ENCODE measurements around the gene SPPL2B.
A peak's percentile ranks its signal among the peaks of the same experiment; 100 is the strongest.
"Not testable (repeated sequence)": the region's sequence is repeated elsewhere in the genome, so short reads cannot be mapped to it uniquely, and the experiment has no call there.

The SPPL2B gene

GRCh38 chr19:2382530-2383222, 54.2 kb downstream of the SPPL2B start:
- no peak for DNase-seq

GRCh38 chr19:2385053-2385721, 56.7 kb downstream of the SPPL2B start:
- DNase-seq: no peak

GRCh38 chr19:2387367-2388288, 59.1 kb downstream of the SPPL2B start:
- no peak for DNase-seq

- DNase-seq: no peak
Observed at GRCh38 chr19:2389594-2389993, 61.1 kb downstream of the SPPL2B start.

- peak; percentile 59 for DNase-seq
Observed at GRCh38 chr19:2391118-2391725, 62.7 kb downstream of the SPPL2B start.

- DNase-seq: no peak
Observed at GRCh38 chr19:2392366-2392765, 63.9 kb downstream of the SPPL2B start.

GRCh38 chr19:2392899-2393298, 64.4 kb downstream of the SPPL2B start:
- not testable (repeated sequence) for DNase-seq

- no peak for DNase-seq
Observed at GRCh38 chr19:2394054-2394441, 65.6 kb downstream of the SPPL2B start.

- DNase-seq: peak; percentile 13
Observed at GRCh38 chr19:2394442-2395292, 66.2 kb downstream of the SPPL2B start.

GRCh38 chr19:2395293-2395829, 66.9 kb downstream of the SPPL2B start:
- not testable (repeated sequence) for DNase-seq

- not testable (repeated sequence) for DNase-seq
Observed at GRCh38 chr19:2397173-2397572, 68.7 kb downstream of the SPPL2B start.

- DNase-seq: no peak
Observed at GRCh38 chr19:2398735-2399305, 70.3 kb downstream of the SPPL2B start.

- DNase-seq: no peak
Observed at GRCh38 chr19:2399582-2399981, 71.1 kb downstream of the SPPL2B start.

Data from CD4-positive, alpha-beta T cell treated with Interleukin-17A for 4 hours (primary cell).